Mesenchymal stem cell (in vitro differentiated cells and primary cell): ENCODE measurements around the gene CELF4.
A peak's percentile ranks its signal among the peaks of the same experiment; 100 is the strongest.

Experiments used
- DNase-seq: peaks from one replicate; pipeline ENCODE4 v3.0.0-alpha.2; 2013
- H2AFZ ChIP-seq: one replicate; pipeline ENCODE4 v1.6.1; 2013; ENCODE audit warnings: low read depth, mild to moderate bottlenecking, control low read depth, inconsistent platforms, low read length, moderate library complexity
- H2AK5ac ChIP-seq: 2 replicates; pipeline ENCODE4 v1.6.1; 2013; ENCODE audit warnings: low read length, moderate library complexity, mild to moderate bottlenecking, inconsistent platforms; ENCODE audit not compliant: severe bottlenecking
- H2BK120ac ChIP-seq: one replicate; pipeline ENCODE4 v1.6.1; 2013; ENCODE audit warnings: low read depth, mild to moderate bottlenecking, inconsistent platforms, low read length, moderate library complexity
- H2BK12ac ChIP-seq, 2 experiments: one replicate each; pipeline ENCODE4 v1.6.1; 2013; ENCODE audit warnings: inconsistent platforms in 2 of 2, low read length in 2 of 2, mild to moderate bottlenecking in 2 of 2, moderate library complexity in 2 of 2, control low read depth in 1 of 2
- H2BK15ac ChIP-seq: one replicate; pipeline ENCODE4 v1.6.1; 2013; ENCODE audit warnings: mild to moderate bottlenecking, low read depth, inconsistent platforms; ENCODE audit not compliant: poor library complexity, severe bottlenecking
- H2BK5ac ChIP-seq: 2 replicates; pipeline ENCODE4 v1.6.1; 2013; ENCODE audit warnings: low read depth, mild to moderate bottlenecking, low read length, control low read depth, inconsistent platforms; ENCODE audit not compliant: poor library complexity, severe bottlenecking
- H3K14ac ChIP-seq, 2 experiments: one replicate each; pipeline ENCODE4 v1.6.1; 2013; ENCODE audit warnings: inconsistent platforms in 2 of 2, low read length in 2 of 2, control low read depth in 1 of 2, mild to moderate bottlenecking in 1 of 2, moderate library complexity in 1 of 2
- H3K18ac ChIP-seq, 2 experiments: one replicate each; pipeline ENCODE4 v1.6.1; 2013; ENCODE audit warnings: inconsistent platforms in 2 of 2, low read length in 2 of 2, control low read depth in 1 of 2, low read depth in 1 of 2, mild to moderate bottlenecking in 1 of 2
- H3K23ac ChIP-seq, 2 experiments: one replicate each; pipeline ENCODE4 v1.6.1; 2013; ENCODE audit warnings: inconsistent platforms in 2 of 2, low read length in 2 of 2, mild to moderate bottlenecking in 2 of 2, moderate library complexity in 2 of 2, control low read depth in 1 of 2
- H3K27ac ChIP-seq: 2 replicates; pipeline ENCODE4 v1.5.1; 2013; ENCODE audit warnings: mild to moderate bottlenecking, moderate library complexity, low read length, control low read depth, inconsistent platforms; ENCODE audit not compliant: poor library complexity, severe bottlenecking
- H3K27me3 ChIP-seq, 2 experiments: 2 replicates each; pipeline versions ENCODE4 v1.6.1 to v1.7.0; 2013; ENCODE audit warnings: low read length in 2 of 2, mild to moderate bottlenecking in 2 of 2, moderate library complexity in 2 of 2, control low read depth in 1 of 2, inconsistent platforms in 1 of 2; ENCODE audit not compliant: control insufficient read depth in 1 of 2, insufficient read depth in 1 of 2
- H3K36me3 ChIP-seq, 2 experiments: 2 replicates each; pipeline versions ENCODE4 v1.6.1 to v1.7.0; 2013; ENCODE audit warnings: low read length in 2 of 2, control low read depth in 1 of 2, inconsistent platforms in 1 of 2, low read depth in 1 of 2, mild to moderate bottlenecking in 1 of 2; ENCODE audit not compliant: insufficient read depth in 2 of 2, control insufficient read depth in 1 of 2
- H3K4ac ChIP-seq, 2 experiments: one replicate each; pipeline ENCODE4 v1.6.1; 2013; ENCODE audit warnings: inconsistent platforms in 2 of 2, low read length in 2 of 2, mild to moderate bottlenecking in 2 of 2, moderate library complexity in 2 of 2, control low read depth in 1 of 2, low read depth in 1 of 2
- H3K4me1 ChIP-seq: 2 replicates; pipeline ENCODE4 v1.6.1; 2013; ENCODE audit warnings: low read depth, low read length, control low read depth; ENCODE audit not compliant: control insufficient read depth, insufficient read depth
- H3K4me2 ChIP-seq: 2 replicates; pipeline ENCODE4 v1.6.1; 2013; ENCODE audit warnings: low read length, mild to moderate bottlenecking, inconsistent platforms; ENCODE audit not compliant: poor library complexity, severe bottlenecking
- H3K4me3 ChIP-seq, 2 experiments: 2 replicates each; pipeline versions ENCODE4 v1.5.1 to v1.7.0; 2013; ENCODE audit warnings: low read length in 2 of 2, mild to moderate bottlenecking in 2 of 2, control low read depth in 1 of 2, low read depth in 1 of 2; ENCODE audit not compliant: insufficient read depth in 1 of 2
- H3K79me1 ChIP-seq: replicated peaks from 2 replicates; pipeline ENCODE4 v1.6.1; 2013; ENCODE audit warnings: mild to moderate bottlenecking, control low read depth, low read length, inconsistent platforms; ENCODE audit not compliant: poor library complexity, severe bottlenecking
- H3K9ac ChIP-seq: 2 replicates; pipeline ENCODE4 v1.7.0; 2013; ENCODE audit warnings: mild to moderate bottlenecking, low read length, moderate library complexity
- H3K9me3 ChIP-seq: 2 replicates; pipeline ENCODE4 v1.7.0; 2013; ENCODE audit warnings: mild to moderate bottlenecking, low read length; ENCODE audit not compliant: control insufficient read depth
- H4K8ac ChIP-seq: one replicate; pipeline ENCODE4 v1.6.1; 2013; ENCODE audit warnings: inconsistent platforms, mild to moderate bottlenecking, low read length, moderate library complexity
- H4K91ac ChIP-seq: one replicate; pipeline ENCODE4 v1.6.1; 2013; ENCODE audit warnings: mild to moderate bottlenecking, low read length, inconsistent platforms
- WGBS: methylation state at CpG from one replicate; pipeline ENCODE4 v1.1.7; 2013; ENCODE audit warnings: mixed read lengths; 5-methylcytosine and 5-hydroxymethylcytosine counted together

Gene CELF4

GRCh38 chr18:37502036-37502435 lies 63.6 kb downstream of the CELF4 start:
- Histone ChIP-seq H3K9ac (no peak overlapping the region), H2BK5ac (no peak overlapping the region), H3K4me3 (no peak overlapping the region), H2AFZ (no peak overlapping the region), H2AK5ac (no peak overlapping the region), H3K14ac (no peak overlapping the region), H3K4me2 (no peak overlapping the region), H2BK15ac (no peak overlapping the region), H3K79me1 (no peaks in the 10 kb centered on the region), H3K27me3 (peaks cover 0 to 54% of the 10 kb centered on the region in 2 experiments), H3K4ac (no peak overlapping the region), H3K4me1 (no peaks in the 10 kb centered on the region), H4K91ac (no peak overlapping the region), H3K36me3 (no peaks in the 10 kb centered on the region), H2BK12ac (no peak overlapping the region), H2BK120ac (no peak overlapping the region), H3K23ac (no peak overlapping the region), H3K18ac (no peak overlapping the region), H3K9me3 (no peaks in the 10 kb centered on the region), H3K27ac (no peak overlapping the region), H4K8ac (no peak overlapping the region)
- DNase-seq, result no peak
- WGBS, result 96% methylated on average over 7 of the region's 14 CpGs

GRCh38 chr18:37501136-37501535 lies 64.5 kb downstream of the CELF4 start:
- Histone ChIP-seq H2BK15ac (no peak overlapping the region), H3K27me3 (peaks cover 0 to 55% of the 10 kb centered on the region in 2 experiments), H3K4me3 (no peak overlapping the region), H2BK12ac (no peak overlapping the region), H2BK5ac (no peak overlapping the region), H3K9ac (no peak overlapping the region), H3K4me2 (no peak overlapping the region), H3K79me1 (no peaks in the 10 kb centered on the region), H3K4ac (no peak overlapping the region), H3K18ac (no peak overlapping the region), H3K27ac (no peak overlapping the region), H3K4me1 (no peaks in the 10 kb centered on the region), H2AK5ac (no peak overlapping the region), H3K36me3 (no peaks in the 10 kb centered on the region), H3K14ac (no peak overlapping the region), H4K91ac (no peak overlapping the region), H2BK120ac (no peak overlapping the region), H4K8ac (no peak overlapping the region), H3K9me3 (no peaks in the 10 kb centered on the region), H3K23ac (no peak overlapping the region), H2AFZ (no peak overlapping the region)
- 80% methylated on average over 4 of the region's 4 CpGs for WGBS
- DNase-seq, result no peak

- no peak overlapping the region for H3K27ac ChIP-seq
- H3K79me1 ChIP-seq, result no peaks in the 10 kb centered on the region
- no peak overlapping the region for H3K18ac ChIP-seq
- no peaks in the 10 kb centered on the region for H3K9me3 ChIP-seq
- H4K91ac ChIP-seq, result no peak overlapping the region
- WGBS, result 90% methylated on average over 10 of the region's 10 CpGs
- H3K27me3 ChIP-seq, result peaks cover 0 to 60% of the 10 kb centered on the region in 2 experiments
- H3K4ac ChIP-seq, result no peak overlapping the region
- no peak for DNase-seq
- peak overlapping the region in 1 of 2 experiments; percentile 79 for H3K14ac ChIP-seq
- H2AFZ ChIP-seq, result no peak overlapping the region
- H2BK12ac ChIP-seq, result no peak overlapping the region
- H2AK5ac ChIP-seq, result no peak overlapping the region
- H4K8ac ChIP-seq, result no peak overlapping the region
- no peak overlapping the region for H2BK15ac ChIP-seq
- H2BK5ac ChIP-seq, result no peak overlapping the region
- H3K36me3 ChIP-seq, result no peaks in the 10 kb centered on the region
- H3K9ac ChIP-seq, result no peak overlapping the region
- no peak overlapping the region for H3K4me2 ChIP-seq
- no peaks in the 10 kb centered on the region for H3K4me1 ChIP-seq
- H2BK120ac ChIP-seq, result no peak overlapping the region
- H3K23ac ChIP-seq, result no peak overlapping the region
- no peak overlapping the region for H3K4me3 ChIP-seq
Measured at GRCh38 chr18:37499913-37500312, 65.7 kb downstream of the CELF4 start.

- Histone ChIP-seq H3K4me1 (no peaks in the 10 kb centered on the region), H3K4ac (no peak overlapping the region), H3K9me3 (no peaks in the 10 kb centered on the region)
Measured at GRCh38 chr18:37499044-37499443, 66.6 kb downstream of the CELF4 start.

More at GRCh38 chr18:37499044-37499443, 66.6 kb downstream of the CELF4 start:
- no peak overlapping the region for H3K23ac ChIP-seq
- H2BK12ac ChIP-seq, result no peak overlapping the region
- H2AFZ ChIP-seq, result no peak overlapping the region
- no peak for DNase-seq
- H3K27ac ChIP-seq, result no peak overlapping the region
- no peak overlapping the region for H4K8ac ChIP-seq
- H2AK5ac ChIP-seq, result no peak overlapping the region
- H2BK120ac ChIP-seq, result no peak overlapping the region
- no peak overlapping the region for H3K18ac ChIP-seq
- H3K14ac ChIP-seq, result no peak overlapping the region
- H2BK5ac ChIP-seq, result no peak overlapping the region
- no peak overlapping the region for H4K91ac ChIP-seq
- no peak overlapping the region for H3K4me3 ChIP-seq
- no peaks in the 10 kb centered on the region for H3K36me3 ChIP-seq
- peaks cover 0 to 58% of the 10 kb centered on the region in 2 experiments for H3K27me3 ChIP-seq
- no peaks in the 10 kb centered on the region for H3K79me1 ChIP-seq
- 57% methylated on average over 4 of the region's 4 CpGs for WGBS
- no peak overlapping the region for H3K4me2 ChIP-seq
- no peak overlapping the region for H2BK15ac ChIP-seq
- no peak overlapping the region for H3K9ac ChIP-seq
